ENCODE data around the gene IQSEC1.

The IQSEC1 gene

DNA sequence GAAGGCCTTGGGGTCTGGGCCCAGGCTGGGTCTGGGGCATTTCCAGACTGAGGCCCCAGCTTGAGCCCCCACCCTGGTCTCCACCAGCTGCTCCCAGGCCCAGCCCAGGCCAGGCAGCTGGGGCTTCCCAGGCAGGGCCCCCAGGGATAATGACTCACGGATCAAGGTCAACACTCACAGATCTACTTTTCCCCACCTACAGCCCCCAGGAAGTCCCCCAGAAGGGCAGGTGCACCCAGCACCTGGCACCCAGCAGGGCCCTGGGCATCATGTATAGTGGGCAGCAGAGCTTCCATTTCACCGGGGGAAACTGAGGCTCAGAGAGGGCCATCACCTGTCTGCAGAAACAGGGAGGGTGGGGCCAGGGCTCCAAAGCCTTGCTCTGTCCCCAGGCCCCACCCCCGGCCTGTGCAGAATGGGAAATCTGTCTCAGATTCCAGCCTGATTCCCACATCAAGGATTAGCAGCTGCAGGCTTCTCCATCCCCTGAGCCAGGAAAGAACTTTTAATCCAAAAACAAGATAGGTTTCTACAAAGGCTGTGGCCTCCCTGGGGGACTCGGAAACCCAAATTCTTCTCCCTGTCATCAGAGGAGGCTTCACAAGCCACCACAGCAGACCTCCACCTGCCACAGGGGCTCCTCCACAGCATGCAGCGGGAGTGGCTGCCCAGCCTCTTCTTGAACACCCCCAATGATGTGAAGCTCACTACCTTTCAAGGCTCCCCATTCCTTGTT lies 49.8 kb downstream of the IQSEC1 start:
- no peak overlapping the region for H3K27ac ChIP-seq
- H2AFZ ChIP-seq: no peak overlapping the region
- H3K9ac ChIP-seq: no peak overlapping the region
- H3K36me3 ChIP-seq (ENCODE audit: control insufficient read depth, insufficient read depth, low read length): no peaks in the 10 kb centered on the region
- no peaks in the 10 kb centered on the region for H3K79me2 ChIP-seq
- TF ChIP-seq, protein P1, sequence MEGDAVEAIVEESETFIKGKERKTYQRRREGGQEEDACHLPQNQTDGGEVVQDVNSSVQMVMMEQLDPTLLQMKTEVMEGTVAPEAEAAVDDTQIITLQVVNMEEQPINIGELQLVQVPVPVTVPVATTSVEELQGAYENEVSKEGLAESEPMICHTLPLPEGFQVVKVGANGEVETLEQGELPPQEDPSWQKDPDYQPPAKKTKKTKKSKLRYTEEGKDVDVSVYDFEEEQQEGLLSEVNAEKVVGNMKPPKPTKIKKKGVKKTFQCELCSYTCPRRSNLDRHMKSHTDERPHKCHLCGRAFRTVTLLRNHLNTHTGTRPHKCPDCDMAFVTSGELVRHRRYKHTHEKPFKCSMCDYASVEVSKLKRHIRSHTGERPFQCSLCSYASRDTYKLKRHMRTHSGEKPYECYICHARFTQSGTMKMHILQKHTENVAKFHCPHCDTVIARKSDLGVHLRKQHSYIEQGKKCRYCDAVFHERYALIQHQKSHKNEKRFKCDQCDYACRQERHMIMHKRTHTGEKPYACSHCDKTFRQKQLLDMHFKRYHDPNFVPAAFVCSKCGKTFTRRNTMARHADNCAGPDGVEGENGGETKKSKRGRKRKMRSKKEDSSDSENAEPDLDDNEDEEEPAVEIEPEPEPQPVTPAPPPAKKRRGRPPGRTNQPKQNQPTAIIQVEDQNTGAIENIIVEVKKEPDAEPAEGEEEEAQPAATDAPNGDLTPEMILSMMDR (IDR thresholded peaks at IDR 0.05): no peak
- H3K4me3 ChIP-seq (ENCODE audit: low read depth, low read length): no peak overlapping the region
- no peak overlapping the region for H3K4me2 ChIP-seq (ENCODE audit: low read length)
- no peaks in the 10 kb centered on the region for H3K27me3 ChIP-seq (ENCODE audit: control insufficient read depth, insufficient read depth, low read length)
- peaks cover 11% of the 10 kb centered on the region for H3K4me1 ChIP-seq
- H3K9me3 ChIP-seq (ENCODE audit: control insufficient read depth, low read length): no peaks in the 10 kb centered on the region

DNA sequence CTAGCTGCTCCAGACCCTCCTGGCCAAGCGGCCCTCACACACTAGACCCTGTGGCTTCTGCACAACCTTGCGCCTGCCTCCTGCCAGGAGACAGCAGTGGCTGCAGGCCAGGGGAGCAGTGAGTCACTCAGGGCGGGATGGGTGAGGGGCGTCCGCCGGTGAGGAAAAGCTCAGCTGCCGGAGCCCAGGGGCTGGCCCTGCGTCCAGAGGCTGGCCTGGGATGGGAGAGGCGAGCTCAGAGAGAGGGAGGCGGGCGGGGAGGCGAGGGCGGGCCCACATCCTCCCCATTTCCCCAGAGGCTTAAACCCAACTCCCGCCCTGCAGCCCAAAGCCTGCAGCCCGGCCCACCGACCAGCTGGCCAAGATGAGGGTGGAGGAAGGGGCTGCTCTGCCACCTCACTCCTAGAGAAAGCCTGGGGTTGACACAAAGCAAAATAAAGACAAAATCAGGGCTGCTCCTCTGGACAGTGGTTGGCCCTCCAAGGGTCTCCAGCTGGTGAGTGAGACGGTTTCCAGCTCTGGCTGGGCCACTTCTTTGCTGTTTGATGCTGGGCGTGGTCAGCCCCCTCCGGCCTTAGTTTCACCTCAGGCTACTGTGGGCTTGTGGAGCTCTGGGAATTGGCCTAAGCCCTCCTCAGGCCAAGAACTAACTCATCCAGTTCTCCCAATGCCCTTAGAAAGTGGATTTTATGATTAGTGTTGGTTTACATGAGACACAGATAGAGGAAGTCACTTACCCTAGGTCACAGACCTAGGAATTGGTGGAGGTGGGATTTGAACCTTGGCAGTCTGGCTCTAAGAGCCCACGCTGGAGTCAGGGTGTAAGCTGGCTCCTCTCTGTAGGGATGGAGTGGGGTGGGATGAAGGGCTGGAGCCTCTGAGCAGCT lies 50.6 kb downstream of the IQSEC1 start:
- H3K4me1 ChIP-seq: peaks cover 11% of the 10 kb centered on the region
- H3K9ac ChIP-seq: no peak overlapping the region
- no peak overlapping the region for H3K4me3 ChIP-seq (ENCODE audit: low read depth, low read length)

DNA sequence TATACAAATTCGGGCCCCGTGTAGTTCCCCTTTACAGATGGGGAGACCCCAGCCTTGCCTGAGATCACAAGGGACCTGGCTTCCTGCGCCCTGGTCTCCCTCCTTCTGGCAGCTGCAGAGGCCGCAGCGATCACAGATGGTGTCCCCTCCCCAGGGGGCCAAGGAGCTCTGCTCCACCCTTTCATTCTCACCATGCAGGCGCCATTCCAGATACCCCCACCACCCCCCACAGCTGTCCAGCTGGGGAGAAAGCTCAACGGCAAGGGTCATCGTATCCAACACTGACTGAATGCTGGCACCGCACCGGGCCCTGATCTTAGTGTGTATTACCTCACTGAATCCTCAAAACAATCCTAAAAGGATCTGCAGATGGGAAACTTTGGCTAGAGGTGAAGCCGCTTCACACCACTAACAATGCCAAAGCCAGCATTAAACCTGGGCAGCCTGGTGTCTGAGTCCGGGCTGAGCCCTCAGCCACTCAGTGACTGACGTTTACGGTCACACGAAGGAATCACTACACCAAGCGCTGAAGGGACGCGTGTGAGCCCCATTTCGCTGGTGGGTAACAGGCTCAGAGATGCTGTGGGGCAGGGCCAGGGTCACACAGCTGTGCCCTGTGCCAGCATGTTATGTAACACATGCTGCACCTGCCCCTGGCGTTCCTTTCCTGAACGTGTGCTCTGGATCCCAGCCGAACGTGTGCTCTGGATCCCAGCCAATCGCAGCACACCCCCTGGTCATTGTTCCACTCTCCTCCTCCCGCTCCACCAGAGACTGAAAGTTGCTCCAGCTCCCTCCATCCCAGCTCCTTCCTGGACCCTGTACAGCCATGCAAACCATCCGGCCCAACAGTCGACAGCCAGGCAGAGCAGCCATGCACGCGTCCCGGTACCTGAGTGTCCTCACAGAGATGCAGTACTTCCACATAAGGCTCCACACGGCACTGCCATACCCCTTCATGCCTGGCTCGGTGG lies 51.8 kb downstream of the IQSEC1 start:
- Histone ChIP-seq H3K79me2 (no peaks in the 10 kb centered on the region), H2AFZ (no peak overlapping the region), H3K4me3 (ENCODE audit: low read depth, low read length) (no peak overlapping the region), H3K4me1 (peaks cover 11% of the 10 kb centered on the region), H3K9ac (no peak overlapping the region), H3K27me3 (ENCODE audit: control insufficient read depth, insufficient read depth, low read length) (no peaks in the 10 kb centered on the region), H3K27ac (no peak overlapping the region), H3K4me2 (ENCODE audit: low read length) (no peak overlapping the region), H3K9me3 (ENCODE audit: control insufficient read depth, low read length) (no peaks in the 10 kb centered on the region), H3K36me3 (ENCODE audit: control insufficient read depth, insufficient read depth, low read length) (no peaks in the 10 kb centered on the region)
- TF ChIP-seq, protein P1 (IDR thresholded peaks at IDR 0.05): no peak

More for the DNA sequence above, 50.6 kb downstream of the IQSEC1 start:
- Histone ChIP-seq H3K4me2 (ENCODE audit: low read length) (no peak overlapping the region), H3K9me3 (ENCODE audit: control insufficient read depth, low read length) (no peaks in the 10 kb centered on the region), H3K27me3 (ENCODE audit: control insufficient read depth, insufficient read depth, low read length) (no peaks in the 10 kb centered on the region), H2AFZ (no peak overlapping the region), H3K79me2 (no peaks in the 10 kb centered on the region), H3K27ac (no peak overlapping the region), H3K36me3 (ENCODE audit: control insufficient read depth, insufficient read depth, low read length) (no peaks in the 10 kb centered on the region)
- TF ChIP-seq, protein P1 (IDR thresholded peaks at IDR 0.05): no peak

DNA sequence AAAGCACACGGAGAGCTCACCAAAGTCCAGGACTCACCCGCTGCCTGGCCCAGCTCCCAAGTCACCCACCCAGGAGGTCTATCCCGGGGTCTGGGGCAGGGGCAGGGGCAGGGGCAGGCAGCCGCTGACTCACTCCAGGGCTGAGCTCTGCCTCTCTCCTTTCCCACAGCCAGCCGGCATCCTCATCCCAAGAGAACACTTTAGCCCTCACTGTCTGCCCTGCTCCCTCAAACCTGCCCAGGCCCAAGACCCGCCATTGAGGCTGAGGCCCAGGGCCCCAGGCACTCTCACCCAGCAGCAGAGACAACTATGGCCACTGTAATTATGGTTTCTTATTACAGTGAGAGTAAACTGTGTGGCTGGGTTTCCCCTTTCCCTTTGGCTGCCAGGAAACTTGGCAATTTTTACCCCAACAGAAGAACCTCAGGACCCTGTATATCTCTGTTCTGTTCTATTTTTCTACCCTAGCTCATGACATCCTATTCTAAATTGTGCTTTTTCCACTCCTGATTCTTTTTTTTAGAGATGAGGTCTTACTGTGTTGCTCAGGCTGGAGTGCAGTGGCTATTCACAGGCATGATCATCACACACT lies 53.0 kb downstream of the IQSEC1 start:
- Histone ChIP-seq H3K4me2 (ENCODE audit: low read length) (no peak overlapping the region), H3K9ac (no peak overlapping the region), H3K79me2 (no peaks in the 10 kb centered on the region), H3K4me1 (peaks cover 11% of the 10 kb centered on the region), H3K4me3 (ENCODE audit: low read depth, low read length) (no peak overlapping the region), H2AFZ (peak overlapping the region; percentile 44), H3K9me3 (ENCODE audit: control insufficient read depth, low read length) (no peaks in the 10 kb centered on the region), H3K36me3 (ENCODE audit: control insufficient read depth, insufficient read depth, low read length) (no peaks in the 10 kb centered on the region), H3K27me3 (ENCODE audit: control insufficient read depth, insufficient read depth, low read length) (no peaks in the 10 kb centered on the region), H3K27ac (no peak overlapping the region)
- TF ChIP-seq, protein P1 (IDR thresholded peaks at IDR 0.05): no peak

All from parathyroid adenoma (tissue), 2 donors.